SW 1271 (cell line): ENCODE measurements around the gene NCR2.

Experiments used
- DNase-seq, 2 experiments: peaks; one replicate each; lab custom pipeline; 2025; lab: John Stamatoyannopoulos, UW

The NCR2 gene

DNA sequence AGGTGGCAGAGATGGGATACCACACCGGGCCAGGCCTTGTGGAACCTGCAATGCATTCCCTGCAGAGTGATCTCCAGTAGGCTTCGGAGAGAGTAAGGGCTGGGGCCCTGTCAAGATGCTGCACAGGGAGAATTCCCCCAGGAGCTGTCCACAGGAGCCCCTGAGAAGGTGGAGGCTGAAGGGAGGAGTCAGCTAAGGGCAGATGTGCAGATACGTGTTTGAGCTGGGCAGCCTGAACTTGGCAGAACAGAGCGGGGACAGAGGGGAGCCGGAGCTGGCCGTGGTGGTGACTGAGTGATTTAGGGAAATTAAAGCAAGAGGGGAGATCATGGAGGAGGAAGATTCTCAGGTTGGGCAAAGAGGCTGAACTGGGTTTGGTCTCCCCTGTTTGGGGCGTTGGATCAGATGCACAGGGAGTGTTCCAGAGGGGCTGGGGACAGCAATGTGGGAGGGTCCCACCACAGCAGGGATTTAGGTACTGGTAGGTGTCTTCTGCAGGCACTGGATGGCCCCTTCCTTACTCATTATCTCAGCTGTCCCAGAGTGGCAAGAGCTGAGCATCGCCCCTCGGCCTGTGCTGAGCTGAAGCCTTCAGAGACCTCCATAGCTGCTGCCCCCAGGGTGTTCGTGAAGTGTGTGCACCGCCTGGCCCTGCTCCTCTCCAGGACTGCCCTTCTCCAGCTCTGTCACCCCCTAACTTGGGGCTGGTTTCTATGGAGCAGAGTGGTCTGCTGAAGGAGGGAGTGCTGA, 3.8 kb upstream of the NCR2 start:
- DNase-seq = no peak

DNA sequence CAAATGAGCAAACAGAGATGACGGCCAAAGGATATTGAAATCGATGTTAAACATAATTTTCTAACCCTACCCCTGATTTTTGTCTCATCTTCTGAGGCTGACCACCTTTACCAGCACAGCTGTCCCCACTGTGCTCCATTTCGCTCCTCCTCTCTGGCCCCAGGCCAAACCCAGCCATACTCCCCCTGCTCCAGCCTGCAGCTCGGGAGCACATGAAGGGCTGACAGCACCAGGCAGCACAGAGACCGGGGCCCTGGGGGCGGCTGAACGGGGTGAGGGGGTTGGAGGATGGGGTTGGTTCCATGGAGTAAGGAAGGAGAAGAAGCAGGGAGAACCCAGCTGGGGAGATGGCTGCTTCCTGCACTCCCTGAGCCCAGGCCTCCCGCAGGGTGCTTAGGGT, 3.2 kb upstream of the NCR2 start:
- DNase-seq = no peak

DNA sequence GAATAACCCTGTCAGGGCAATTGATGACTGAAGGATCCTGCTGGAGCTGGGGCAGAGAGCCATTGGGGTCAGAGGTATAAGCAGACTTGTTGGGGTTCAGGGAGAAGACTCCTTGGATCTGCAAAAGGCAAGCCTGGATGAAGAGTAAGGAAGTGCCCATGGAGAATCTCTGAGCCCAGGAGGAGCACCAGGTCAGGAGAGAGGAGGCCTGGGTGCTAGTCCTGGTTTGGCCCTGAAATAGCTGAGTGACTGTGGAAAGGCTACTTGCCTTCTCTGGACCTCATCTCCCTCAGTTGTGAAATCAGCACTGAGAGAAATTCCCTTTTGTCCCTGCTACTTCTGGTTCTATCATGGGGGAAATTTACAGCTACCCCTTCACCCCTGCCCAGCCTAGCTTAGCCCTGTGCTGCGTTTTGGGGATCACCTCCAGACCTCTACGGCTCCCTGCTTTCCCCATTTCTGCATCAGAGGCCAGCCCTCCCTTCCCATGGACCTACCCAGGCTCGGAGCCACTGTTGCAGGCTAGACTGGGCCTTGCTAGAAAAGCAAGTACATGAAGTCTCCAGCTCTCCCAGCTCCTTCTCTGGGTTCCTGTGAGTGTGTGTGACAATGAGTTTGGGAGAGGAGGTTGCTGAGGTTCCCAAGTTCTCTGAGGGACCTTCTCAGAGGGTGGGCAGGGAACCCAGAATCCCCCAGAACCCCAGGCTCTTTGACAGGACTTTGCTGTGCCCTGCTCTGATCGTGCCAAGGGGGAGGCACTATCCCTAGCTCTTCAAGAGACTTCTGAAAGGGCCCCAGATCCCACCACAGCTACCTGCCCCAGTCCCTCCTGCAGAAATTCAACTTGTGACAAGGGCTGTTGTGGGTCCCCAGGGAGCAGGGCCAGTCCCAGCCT, 2.3 kb upstream of the NCR2 start:
- DNase-seq = no peak

DNA sequence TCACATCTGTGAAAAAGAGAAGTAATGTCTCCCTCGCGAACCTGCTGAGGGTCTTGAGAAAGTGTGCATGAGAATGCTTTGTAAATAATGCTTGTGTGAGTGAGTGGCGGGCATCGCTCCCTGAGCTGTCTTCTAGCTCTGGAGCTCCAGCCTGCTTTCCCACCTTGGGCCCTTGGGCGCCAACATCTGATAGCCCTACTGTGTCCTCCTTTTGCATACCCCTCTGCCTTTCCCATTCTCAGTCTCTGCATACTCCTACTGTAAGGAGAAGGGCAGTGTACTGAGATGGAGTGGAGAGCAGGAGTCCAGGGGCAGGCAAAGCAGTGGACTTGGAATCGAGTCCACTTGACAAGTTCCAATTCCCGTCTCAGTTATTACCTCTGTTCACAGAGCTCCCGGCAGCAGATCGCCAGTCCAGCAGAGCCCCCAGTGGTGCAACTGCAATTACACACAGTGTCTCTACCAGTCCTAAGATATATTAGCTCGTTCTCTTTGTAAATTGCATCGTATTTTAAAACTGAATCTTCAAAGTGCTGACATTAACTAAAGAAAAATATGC, 847 bp upstream of the NCR2 start:
- DNase-seq = no peak

DNA sequence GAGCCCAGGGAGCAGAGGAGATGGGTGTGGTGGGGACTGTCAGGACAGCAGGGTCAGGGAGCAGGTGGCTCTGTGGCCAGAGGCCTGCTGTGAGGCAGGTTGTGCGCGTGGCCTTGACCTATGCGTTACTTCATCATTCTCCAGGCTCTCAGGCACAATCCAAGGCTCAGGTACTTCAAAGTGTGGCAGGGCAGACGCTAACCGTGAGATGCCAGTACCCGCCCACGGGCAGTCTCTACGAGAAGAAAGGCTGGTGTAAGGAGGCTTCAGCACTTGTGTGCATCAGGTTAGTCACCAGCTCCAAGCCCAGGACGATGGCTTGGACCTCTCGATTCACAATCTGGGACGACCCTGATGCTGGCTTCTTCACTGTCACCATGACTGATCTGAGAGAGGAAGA, 535 bp downstream of the NCR2 start:
- DNase-seq = no peak

DNA sequence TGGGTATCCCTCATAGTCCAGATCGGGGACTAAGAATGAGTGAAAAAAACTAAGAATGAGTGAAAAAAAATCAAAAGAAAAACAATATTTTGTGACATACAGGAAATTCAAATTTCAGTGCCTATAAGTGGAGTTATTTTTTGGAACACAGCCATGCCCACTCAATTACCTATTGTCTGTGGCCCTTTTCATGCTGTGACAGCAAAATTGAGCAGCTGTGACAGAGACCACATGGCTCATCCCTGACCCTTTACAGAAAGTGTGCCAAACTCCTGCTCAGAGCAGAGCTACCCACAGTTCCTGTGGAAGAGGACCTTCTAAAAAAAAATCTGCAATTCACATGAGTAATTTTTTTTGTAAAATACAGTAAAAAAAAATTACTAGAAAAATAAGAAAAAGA, 1.4 kb downstream of the NCR2 start:
- no peak for DNase-seq

DNA sequence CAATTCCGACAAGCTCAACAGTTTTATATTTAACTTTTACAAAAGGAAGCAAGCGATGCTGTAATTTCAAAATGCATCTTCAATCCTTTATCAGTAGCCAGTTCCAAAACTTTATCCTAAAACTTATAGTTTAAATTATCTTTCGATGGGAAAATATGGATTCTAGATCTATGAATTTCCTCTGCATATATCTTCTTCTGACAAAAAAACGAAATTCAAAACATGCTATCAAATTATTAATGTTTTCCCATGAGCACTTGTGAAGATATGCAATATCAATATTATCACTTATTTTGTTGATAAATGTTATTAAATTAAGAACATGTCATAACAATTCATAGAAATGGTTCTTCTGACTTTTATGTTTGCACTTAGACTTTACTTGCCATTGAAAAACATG, 2.3 kb downstream of the NCR2 start:
- DNase-seq = no peak

DNA sequence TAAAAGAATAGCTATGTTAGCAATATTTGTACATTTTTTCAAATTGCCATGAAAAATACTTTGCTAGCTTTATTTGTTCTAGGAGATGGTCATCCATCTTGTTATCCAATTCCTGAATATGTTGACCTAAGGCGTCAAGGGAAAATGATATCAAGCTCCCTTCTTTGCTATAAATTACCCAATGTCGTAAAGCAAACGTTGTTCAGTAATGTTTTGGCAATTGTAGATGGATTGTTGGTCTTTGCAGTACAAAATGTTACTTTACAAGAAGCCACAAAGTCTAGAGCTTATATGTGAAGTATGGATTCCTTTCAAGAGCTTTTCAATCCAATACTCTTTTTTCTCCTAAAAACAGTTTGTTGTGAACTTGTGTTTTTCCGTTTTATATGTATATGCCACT, 3.3 kb downstream of the NCR2 start:
- DNase-seq = no peak

DNA sequence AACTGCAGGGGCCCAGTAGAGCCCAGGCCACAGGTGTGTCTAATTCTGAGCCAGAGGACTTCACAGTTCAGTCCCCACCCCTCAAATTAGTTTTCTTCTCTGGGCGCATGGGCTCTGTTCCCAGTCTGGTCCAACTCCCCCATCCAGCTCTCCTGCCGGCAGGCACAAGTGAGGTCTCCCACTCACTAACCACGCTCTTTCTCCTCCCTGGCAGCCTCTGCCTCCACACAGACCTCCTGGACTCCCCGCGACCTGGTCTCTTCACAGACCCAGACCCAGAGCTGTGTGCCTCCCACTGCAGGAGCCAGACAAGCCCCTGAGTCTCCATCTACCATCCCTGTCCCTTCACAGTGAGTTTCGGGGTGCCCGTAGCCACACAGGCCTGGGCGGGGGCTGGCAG, 6.2 kb downstream of the NCR2 start:
- DNase-seq = no peak

DNA sequence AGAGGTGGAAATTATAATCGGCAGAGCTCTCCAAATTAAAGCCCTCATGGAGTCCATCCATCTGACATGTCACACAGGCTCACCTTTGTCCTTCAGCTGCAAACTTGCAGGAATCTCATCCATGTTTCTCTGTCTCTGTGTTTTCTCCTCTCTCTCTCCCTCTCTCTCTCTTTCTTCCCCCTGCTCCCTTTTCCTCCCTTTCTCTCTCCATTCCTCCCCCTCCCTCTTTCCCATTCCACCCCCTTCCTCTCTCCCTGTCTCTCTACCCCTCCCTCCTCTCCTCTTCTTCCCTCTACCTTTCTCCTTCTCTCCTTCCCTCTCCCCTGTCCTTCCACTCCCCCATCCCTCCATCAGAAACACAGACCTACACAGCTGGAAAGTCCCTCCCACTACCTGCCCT, 6.8 kb downstream of the NCR2 start:
- DNase-seq = no peak

DNA sequence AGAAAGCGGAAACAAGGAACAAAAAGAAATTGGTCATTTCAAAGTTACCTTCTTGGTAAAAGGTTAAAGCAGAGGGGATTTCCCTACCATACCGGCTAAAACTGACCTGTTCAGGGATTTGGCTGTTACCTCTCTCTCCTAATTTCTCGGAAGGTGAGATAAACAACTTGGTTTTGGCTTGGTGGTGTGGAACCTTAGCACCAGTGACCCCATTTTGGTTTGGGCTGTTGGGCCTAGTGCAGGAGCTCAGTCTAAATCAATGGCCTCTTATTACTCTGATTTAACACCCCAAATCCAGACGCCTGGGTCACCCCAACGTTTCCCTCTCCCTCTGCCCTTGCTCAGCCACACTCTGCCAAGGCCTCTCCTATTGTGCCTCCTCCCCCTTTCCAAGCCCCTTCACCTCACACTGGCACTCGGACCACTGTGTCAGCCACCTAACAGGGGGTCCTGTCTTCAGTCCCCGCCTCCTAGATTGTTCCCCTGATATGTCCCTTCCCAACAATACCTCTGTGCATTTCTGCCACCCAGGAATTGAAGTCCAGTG, 8.3 kb downstream of the NCR2 start:
- no peak for DNase-seq

DNA sequence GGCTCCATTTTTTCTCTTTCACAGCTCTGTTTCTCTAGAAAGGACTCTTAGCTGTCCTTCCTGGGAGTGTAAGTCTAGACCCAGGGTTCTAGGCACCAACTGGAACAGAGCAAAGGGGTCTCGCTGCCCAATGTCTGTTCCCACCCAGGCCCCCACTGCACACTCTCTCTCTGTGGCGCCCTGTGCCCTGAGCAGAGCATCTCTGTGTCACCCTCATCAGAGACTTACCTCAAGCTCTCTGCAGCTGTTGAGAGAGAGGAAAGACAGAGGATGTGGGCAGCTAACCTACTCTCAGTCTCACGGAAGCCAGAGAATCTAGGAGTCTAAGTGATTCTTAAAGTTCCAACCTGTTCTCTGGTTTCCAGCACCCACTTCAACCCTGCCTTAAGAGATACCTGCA, 9.5 kb downstream of the NCR2 start:
- no peak for DNase-seq

DNA sequence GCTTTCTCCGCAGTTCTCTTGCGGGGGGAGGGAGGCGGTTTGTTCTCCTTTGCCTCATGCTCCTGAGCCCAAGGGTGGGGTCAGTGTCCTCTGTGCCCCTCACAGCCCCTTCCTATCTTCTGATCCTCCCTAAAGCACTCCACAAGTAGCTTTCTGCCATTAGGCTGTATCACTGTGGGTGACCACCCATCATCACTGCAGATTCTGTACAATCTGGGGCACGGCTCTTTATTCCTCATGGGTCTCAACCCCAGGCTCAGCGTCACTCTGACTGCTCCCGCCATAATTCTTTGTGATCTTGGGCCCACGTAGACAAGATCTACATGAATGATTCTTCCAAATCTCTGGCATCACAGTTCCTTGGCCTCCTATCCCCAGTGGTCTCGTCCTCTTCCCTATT, 10.5 kb downstream of the NCR2 start:
- no peak for DNase-seq

DNA sequence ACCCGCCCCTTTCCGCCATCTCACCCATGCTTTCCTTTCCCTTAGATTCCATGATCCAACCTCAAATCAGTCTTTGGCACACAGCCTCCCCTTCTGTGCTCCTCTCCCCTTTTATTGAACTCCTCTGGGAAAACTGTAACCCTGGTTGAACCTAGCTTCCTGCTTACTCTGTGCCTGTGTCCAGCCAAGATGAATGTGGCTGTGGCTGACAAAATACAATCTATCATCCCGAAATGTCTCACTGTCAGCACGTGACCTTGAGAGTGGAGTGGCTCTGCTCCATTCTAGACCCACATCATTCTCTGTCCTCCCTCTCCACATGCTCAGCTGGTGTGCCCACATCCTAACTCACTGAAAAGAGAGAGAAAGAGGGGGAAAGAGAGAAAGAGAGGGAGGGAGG, 11.0 kb downstream of the NCR2 start:
- no peak for DNase-seq

DNA sequence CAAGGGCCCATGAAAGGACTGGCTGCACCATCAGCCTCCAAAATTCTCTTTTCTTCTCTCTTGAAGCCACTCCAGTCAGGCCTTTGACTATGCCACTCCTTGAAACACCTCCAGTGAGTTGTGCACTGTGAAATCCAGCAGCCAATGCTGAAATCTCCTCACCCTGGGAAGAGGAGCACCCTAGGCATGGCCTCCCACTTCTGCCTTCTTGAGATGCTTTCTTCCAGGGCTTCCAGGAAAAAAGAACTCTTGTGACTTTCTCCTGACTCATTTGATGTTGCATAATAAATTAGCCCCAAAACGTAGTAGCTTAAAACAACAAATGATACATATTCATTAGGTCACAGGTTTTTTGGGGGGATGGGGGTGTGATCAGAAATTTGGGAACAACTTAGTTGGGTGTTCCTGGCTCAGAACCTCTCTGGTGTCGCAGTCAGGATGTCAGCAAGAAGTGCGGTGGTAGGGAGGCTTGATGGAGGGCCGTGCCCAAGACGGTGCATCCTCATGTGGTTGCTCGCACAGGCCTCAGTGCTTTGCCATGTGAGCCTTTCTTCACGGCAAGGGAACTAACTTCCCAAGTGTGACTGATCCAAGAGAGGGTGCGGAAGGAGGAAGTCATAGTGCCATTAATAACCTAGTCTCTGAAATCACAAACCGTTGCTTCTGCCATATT, 12.1 kb downstream of the NCR2 start:
- DNase-seq = no peak

DNA sequence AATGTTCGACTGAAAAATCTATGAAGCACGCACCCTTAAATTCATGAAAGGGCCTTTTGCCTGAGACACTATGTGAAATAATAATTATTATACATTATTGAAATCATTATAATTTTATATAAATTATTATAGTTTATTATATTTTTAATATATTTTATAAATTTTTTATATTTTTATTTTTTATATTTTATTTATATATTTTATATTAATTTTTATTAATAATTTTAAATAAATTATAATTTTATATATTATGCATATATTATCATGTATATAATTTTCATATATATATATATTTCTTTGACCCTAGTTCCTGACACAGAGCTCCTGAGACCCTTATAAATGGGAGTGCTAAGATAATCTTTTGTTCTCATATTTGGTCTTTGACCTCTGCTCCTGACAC, 13.5 kb downstream of the NCR2 start:
- DNase-seq = no peak

DNA sequence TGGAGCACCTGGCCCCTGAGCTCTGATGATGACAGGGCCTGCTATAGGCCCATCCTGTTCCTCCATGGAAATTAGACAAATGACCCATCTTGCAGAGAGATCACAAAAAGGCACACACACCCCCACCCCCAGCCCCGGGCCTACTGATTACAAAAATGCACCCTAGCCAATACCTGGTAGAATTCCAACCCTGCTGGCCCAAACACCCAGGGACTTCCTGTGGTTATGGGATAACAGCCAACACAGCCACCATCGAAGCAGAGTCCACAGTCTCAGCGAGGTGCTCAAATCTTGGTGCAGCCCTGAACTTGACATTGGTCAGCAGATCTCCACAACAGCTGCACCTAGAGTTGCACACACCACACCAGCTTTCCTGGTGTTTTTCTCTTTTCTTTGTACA, 17.0 kb downstream of the NCR2 start:
- no peak for DNase-seq

DNA sequence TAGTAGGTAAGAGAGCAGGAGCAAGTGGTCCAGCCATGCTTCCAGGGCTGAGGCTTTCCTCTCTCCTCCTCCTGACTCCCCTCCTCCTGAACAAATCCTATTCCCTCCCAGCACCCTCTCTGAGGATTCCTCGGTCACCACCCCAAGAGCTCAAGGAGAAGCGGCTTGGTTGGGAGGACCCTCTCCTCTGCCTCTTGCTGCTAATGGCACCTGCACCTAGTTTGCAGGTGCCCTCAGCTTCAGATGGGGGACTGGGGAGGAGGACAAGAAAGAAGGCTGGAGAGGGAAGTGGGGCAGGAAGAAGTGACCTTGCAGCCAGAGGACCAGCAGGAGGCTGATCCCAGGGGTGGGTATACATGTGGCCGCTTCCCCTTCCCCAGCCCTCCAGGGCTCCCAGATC, 17.5 kb downstream of the NCR2 start:
- DNase-seq = no peak

DNA sequence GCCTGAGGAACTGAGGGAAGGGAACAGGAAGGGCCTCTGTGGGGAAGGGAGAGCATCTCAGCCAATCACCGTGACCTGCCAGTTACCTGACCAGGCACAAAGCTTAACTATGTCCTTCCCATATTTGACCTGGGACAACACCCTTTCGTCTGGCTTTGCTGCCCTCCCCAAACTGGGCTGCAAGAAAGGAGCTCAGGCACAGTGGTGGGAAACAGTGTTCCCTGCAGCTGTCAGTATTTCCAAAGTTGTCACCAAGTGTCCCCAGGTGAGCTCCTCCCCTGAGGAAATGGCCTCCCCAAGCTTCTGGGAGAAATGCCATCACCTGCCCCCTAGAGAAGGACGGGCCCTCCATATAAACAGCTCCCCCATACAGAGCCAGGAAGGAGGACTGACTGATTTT, 17.9 kb downstream of the NCR2 start:
- DNase-seq = no peak

DNA sequence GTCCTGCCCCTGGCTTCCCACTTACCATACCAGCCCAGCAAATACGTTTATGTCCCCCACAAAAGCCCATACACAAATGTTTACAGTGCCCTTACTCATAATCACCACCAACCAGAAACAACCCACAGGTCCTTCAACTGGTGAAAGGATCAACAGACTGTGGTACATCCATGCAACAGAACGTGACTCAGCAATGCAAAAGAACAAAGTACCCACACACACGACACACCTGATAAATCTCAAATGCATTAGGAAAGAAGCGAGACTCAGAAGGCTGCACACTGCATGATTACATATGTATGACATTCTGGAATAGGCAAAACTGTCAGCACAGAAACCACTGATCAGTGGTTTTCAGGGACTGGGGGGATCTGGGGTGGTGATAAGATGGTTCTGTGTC, 20.5 kb downstream of the NCR2 start:
- DNase-seq = no peak

DNA sequence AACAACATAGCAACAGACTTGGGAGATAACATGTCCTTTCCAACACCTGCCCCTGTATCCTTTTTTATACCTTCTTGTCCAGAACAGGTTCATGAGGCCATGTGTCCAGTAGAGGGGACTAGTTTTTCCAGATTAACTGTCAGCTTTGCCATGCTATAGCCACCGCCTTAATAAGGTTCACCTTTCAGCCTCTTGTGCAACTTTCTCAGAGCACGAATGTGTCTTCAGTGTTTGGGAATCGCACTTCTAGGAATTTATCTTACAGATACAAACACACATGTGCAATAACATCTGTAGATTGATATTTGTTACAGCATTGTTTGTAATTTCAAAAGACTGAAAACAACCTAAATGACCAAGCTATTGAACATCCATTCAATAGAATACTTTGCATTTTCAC, 21.4 kb downstream of the NCR2 start:
- no peak for DNase-seq

DNA sequence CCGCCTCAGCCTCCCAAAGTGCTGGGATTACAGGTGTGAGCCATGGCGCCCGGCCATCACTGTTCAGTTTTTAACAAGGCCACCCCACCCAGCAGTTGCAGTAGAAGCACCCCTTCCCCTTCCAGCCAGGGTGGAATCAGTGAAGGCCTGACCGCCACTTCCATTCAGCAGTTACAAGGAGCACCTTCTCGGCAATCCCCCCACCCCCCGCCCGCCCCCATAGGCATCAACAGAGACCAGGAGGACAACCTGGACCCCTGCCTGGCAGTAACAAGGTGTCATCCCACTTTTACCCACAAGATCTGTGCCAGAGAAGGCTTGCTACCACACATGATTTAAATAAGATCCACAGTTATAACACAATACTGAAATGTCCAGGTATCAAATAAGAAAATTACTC, 23.1 kb downstream of the NCR2 start:
- DNase-seq = no peak
